Measurements from ENCODE around the gene CMTM4.

DNA sequence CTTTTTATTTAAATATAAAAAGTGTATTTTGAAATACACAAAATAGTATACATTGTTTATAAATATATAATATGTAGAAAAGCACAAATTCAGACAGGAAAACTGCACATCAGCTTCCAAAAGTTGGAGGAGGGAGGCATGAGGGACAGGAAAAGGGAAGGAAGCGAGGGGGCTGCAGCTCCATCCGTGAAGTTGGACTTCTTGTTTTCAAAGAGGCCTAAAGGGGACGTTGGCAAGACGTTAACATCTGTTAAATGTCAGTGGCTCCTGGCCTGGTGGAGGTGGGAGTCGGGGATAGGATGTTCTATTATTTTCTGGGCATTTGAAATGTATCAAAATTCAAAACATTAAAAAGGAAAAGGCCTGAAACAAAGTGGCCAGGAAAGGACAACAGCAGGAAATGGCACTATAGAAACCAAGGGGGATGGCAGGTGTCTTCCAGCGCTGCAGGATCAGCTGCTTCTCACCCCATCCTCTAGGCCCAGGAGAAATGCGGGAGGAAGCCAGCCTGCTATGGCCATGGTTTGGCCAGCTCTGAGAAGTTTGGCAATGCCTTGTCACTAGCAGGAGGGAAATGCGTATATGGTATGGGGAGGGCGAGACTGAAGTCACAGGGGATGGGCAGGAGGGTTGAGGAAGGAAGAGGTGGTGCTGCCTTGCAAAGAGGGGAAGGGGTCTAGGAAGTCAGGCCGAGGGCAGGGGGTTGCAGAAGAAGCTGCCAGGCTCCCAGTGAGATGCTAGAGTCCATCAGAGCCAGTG, 110.9 kb downstream of the CMTM4 start:
- TF ChIP-seq, protein P1, sequence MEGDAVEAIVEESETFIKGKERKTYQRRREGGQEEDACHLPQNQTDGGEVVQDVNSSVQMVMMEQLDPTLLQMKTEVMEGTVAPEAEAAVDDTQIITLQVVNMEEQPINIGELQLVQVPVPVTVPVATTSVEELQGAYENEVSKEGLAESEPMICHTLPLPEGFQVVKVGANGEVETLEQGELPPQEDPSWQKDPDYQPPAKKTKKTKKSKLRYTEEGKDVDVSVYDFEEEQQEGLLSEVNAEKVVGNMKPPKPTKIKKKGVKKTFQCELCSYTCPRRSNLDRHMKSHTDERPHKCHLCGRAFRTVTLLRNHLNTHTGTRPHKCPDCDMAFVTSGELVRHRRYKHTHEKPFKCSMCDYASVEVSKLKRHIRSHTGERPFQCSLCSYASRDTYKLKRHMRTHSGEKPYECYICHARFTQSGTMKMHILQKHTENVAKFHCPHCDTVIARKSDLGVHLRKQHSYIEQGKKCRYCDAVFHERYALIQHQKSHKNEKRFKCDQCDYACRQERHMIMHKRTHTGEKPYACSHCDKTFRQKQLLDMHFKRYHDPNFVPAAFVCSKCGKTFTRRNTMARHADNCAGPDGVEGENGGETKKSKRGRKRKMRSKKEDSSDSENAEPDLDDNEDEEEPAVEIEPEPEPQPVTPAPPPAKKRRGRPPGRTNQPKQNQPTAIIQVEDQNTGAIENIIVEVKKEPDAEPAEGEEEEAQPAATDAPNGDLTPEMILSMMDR (optimal IDR thresholded peaks at IDR 0.05 in 1 of 3, IDR thresholded peaks at IDR 0.05 in 1 of 3, conservative IDR thresholded peaks at IDR 0.05 in 1 of 3; ENCODE audit: extremely low read depth in 1 of 3, insufficient read depth in 2 of 3, low read length in 3 of 3): no peak
- TF ChIP-seq EZH2 (IDR thresholded peaks at IDR 0.05; ENCODE audit: low read length): no peak
